Stimulated activated naive CD8-positive, alpha-beta T cell treated with anti-CD3 and anti-CD28 coated beads, Interleukin-15, Interleukin-2, amounts not matched to agents 100 ng/mL and 50 ng/mL, for 24 hours (primary cell): ENCODE data around the gene SORD.
"Not testable (repeated sequence)": the region's sequence is repeated elsewhere in the genome, so short reads cannot be mapped to it uniquely, and the experiment has no call there.

Source experiments
- H3K27ac Mint-ChIP-seq: one replicate; pipeline ENCODE4 v1.8.0; 2021; ENCODE audit warnings: mild to moderate bottlenecking, mixed read lengths
- H3K27me3 Mint-ChIP-seq: one replicate; pipeline ENCODE4 v1.8.0; 2021; ENCODE audit warnings: mixed read lengths
- H3K36me3 Mint-ChIP-seq: one replicate; pipeline ENCODE4 v1.8.0; 2021; ENCODE audit warnings: low read depth, mixed read lengths
- H3K4me1 Mint-ChIP-seq: one replicate; pipeline ENCODE4 v1.8.0; 2021; ENCODE audit warnings: low read depth, mixed read lengths
- H3K4me3 Mint-ChIP-seq: one replicate; pipeline ENCODE4 v1.8.0; 2021; ENCODE audit warnings: mild to moderate bottlenecking, mixed read lengths
- H3K9me3 Mint-ChIP-seq: one replicate; pipeline ENCODE4 v1.8.0; 2021; ENCODE audit warnings: mixed read lengths

SORD gene

GRCh38 chr15:45009046-45009445 lies 13.9 kb upstream of the SORD start:
- no peak overlapping the region for H3K27ac Mint-ChIP-seq
- peaks cover 9% of the 10 kb centered on the region for H3K9me3 Mint-ChIP-seq
- H3K4me1 Mint-ChIP-seq, result no peaks in the 10 kb centered on the region
- no peak overlapping the region for H3K4me3 Mint-ChIP-seq
- H3K36me3 Mint-ChIP-seq, result no peaks in the 10 kb centered on the region
- peaks cover 11% of the 10 kb centered on the region for H3K27me3 Mint-ChIP-seq

DNA sequence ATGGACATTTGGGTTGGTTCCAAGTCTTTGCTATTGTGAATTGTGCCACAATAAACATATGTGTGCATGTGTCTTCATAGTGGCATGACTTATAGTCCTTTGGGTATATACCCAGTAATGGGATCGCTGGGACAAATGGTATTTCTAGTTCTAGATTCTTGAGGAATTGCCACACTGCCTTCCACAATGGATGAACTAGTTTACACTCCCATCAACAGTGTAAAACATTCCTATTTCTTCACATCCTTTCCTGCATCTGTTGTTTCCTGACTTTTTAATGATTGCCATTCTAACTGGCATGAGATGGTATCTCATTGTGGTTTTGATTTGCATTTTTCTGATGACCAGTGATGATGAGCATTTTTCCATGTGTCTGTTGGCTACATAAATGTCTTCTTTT lies 7.9 kb upstream of the SORD start:
- H3K4me3 Mint-ChIP-seq, H3K36me3 Mint-ChIP-seq, H3K4me1 Mint-ChIP-seq, H3K27ac Mint-ChIP-seq, H3K9me3 Mint-ChIP-seq: not testable (repeated sequence)
- peaks cover 45% of the 10 kb centered on the region for H3K27me3 Mint-ChIP-seq

GRCh38 chr15:45020222-45020900 lies 2.6 kb upstream of the SORD start:
- Mint-ChIP-seq H3K4me1 (peaks cover 14% of the 10 kb centered on the region), H3K27me3 (peaks cover 39% of the 10 kb centered on the region)
- H3K4me3 Mint-ChIP-seq, H3K9me3 Mint-ChIP-seq, H3K27ac Mint-ChIP-seq, H3K36me3 Mint-ChIP-seq: not testable (repeated sequence)

DNA sequence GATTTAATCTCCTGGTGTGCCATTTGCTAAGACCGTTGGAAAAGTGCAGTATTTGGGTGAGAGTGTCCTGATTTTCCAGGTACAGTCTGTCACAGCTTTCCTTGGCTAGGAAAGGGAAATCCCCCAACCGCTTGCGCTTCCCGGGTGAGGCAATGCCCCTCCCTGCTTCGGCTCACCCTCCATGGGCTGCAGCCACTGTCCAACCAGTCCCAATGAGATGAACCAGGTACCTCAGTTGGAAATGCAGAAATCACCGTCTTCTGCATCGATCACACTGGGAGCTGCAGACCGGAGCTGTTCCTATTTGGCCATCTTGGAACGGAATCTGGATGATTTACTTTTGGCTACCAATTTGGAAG lies 2.1 kb upstream of the SORD start:
- Mint-ChIP-seq H3K27me3 (peaks cover 39% of the 10 kb centered on the region), H3K4me1 (peaks cover 19% of the 10 kb centered on the region)
- not testable (repeated sequence) for H3K4me3 Mint-ChIP-seq, H3K27ac Mint-ChIP-seq, H3K9me3 Mint-ChIP-seq, H3K36me3 Mint-ChIP-seq

DNA sequence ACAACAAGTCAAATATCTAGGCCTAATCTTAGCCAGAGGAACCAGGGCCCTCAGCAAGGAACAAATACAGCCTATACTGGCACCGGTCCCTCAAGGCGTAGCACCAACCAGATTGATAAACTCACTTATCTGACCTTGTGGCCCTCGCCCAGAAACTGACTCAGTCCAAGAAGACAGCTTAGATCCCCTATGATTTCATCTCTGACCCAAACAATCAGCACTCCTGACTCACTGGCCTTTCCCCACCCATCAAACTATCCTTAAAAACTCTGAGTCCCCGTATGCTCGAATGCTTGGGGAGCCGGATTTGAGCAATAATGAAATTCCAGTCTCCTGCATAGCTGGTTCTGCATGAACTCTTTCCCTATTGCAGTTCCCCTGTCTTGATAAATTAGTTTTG lies 1.6 kb upstream of the SORD start:
- H3K4me3 Mint-ChIP-seq, result no peak overlapping the region
- no peak overlapping the region for H3K27ac Mint-ChIP-seq
- H3K9me3 Mint-ChIP-seq, result no peaks in the 10 kb centered on the region
- peaks cover 8% of the 10 kb centered on the region for H3K36me3 Mint-ChIP-seq
- peaks cover 36% of the 10 kb centered on the region for H3K27me3 Mint-ChIP-seq
- peaks cover 24% of the 10 kb centered on the region for H3K4me1 Mint-ChIP-seq

- H3K36me3 Mint-ChIP-seq, result peaks cover 26% of the 10 kb centered on the region
Measured at GRCh38 chr15:45023659-45024225, 747 bp downstream of the SORD start.

GRCh38 chr15:45024649-45025048 lies 1.7 kb downstream of the SORD start:
- H3K4me3 Mint-ChIP-seq, result peak overlapping the region; percentile 51

More at GRCh38 chr15:45023659-45024225, 747 bp downstream of the SORD start:
- H3K4me3 Mint-ChIP-seq, result peak overlapping the region; percentile 94
- no peaks in the 10 kb centered on the region for H3K9me3 Mint-ChIP-seq
- H3K27ac Mint-ChIP-seq, result peak overlapping the region; percentile 82
- H3K27me3 Mint-ChIP-seq, result peaks cover 15% of the 10 kb centered on the region
- H3K4me1 Mint-ChIP-seq, result peaks cover 34% of the 10 kb centered on the region

GRCh38 chr15:45025627-45026026 lies 2.6 kb downstream of the SORD start:
- H3K27ac Mint-ChIP-seq, H3K9me3 Mint-ChIP-seq, H3K27me3 Mint-ChIP-seq: not testable (repeated sequence)
- H3K4me1 Mint-ChIP-seq, result peaks cover 34% of the 10 kb centered on the region
- H3K36me3 Mint-ChIP-seq, result peaks cover 39% of the 10 kb centered on the region
- H3K4me3 Mint-ChIP-seq, result peak overlapping the region; percentile 19

More at GRCh38 chr15:45024649-45025048, 1.7 kb downstream of the SORD start:
- H3K9me3 Mint-ChIP-seq, H3K27me3 Mint-ChIP-seq, H3K27ac Mint-ChIP-seq: not testable (repeated sequence)
- Mint-ChIP-seq H3K4me1 (peaks cover 34% of the 10 kb centered on the region), H3K36me3 (peaks cover 29% of the 10 kb centered on the region)

GRCh38 chr15:45026651-45027190 lies 3.7 kb downstream of the SORD start:
- H3K36me3 Mint-ChIP-seq, result peaks cover 46% of the 10 kb centered on the region
- no peaks in the 10 kb centered on the region for H3K9me3 Mint-ChIP-seq
- no peak overlapping the region for H3K27ac Mint-ChIP-seq

GRCh38 chr15:45027220-45027619 lies 4.2 kb downstream of the SORD start:
- H3K27me3 Mint-ChIP-seq, result no peaks in the 10 kb centered on the region
- no peak overlapping the region for H3K27ac Mint-ChIP-seq
- peaks cover 34% of the 10 kb centered on the region for H3K4me1 Mint-ChIP-seq
- no peak overlapping the region for H3K4me3 Mint-ChIP-seq
- no peaks in the 10 kb centered on the region for H3K9me3 Mint-ChIP-seq
- H3K36me3 Mint-ChIP-seq, result peaks cover 46% of the 10 kb centered on the region

More at GRCh38 chr15:45026651-45027190, 3.7 kb downstream of the SORD start:
- H3K4me1 Mint-ChIP-seq, result peaks cover 34% of the 10 kb centered on the region
- H3K4me3 Mint-ChIP-seq, result no peak overlapping the region
- H3K27me3 Mint-ChIP-seq, result no peaks in the 10 kb centered on the region

GRCh38 chr15:45030743-45031142 lies 7.7 kb downstream of the SORD start:
- no peak overlapping the region for H3K4me3 Mint-ChIP-seq
- peaks cover 22% of the 10 kb centered on the region for H3K4me1 Mint-ChIP-seq
- H3K36me3 Mint-ChIP-seq, result peaks cover 41% of the 10 kb centered on the region
- H3K9me3 Mint-ChIP-seq, result no peaks in the 10 kb centered on the region
- no peaks in the 10 kb centered on the region for H3K27me3 Mint-ChIP-seq
- H3K27ac Mint-ChIP-seq, result no peak overlapping the region

DNA sequence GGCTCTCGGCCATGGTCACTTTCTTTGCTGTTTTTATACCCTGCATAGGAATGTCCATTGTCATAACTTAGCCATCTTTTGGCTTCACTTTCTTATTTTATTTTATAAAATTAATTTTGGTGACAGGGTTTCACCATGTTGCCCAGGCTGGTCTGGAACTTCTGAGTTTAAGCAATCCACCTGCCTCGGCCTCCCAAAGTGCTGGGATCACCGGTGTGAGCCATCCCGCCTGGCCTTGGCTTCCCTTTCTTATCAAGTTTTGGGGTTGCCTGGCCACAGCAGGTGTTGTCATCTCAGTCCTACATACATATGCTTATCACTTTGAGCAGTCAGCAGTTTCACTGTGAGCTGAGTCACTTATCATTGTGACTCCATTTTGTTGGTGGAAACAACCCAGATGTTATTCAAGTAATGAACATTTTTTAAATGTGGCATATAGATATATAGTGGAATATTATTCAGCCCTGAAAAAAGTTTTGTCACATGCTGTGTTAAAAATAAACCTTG lies 8.6 kb downstream of the SORD start:
- H3K4me1 Mint-ChIP-seq, result peaks cover 21% of the 10 kb centered on the region
- H3K9me3 Mint-ChIP-seq, result not testable (repeated sequence)

DNA sequence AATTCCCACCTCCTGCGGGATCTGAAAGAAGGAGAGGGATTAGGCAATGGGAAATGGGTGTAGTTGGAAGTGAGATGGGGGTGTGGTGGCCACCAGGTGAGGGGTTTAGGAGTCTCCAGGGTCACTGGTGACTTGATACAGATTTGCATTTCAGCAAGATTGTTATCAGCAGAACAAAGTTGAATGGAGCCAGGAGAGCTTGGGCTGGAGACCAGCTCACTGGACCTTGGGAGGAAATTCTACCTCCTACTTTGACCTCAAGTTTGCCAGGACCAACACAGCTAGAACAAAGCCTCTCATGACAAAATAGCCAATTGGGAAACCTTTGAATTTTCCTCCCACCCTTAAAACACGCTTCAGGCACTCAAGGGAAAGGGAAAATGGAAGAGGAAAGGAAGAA lies 9.5 kb downstream of the SORD start:
- Mint-ChIP-seq H3K36me3 (peaks cover 36% of the 10 kb centered on the region), H3K4me1 (peaks cover 20% of the 10 kb centered on the region)
- not testable (repeated sequence) for H3K4me3 Mint-ChIP-seq, H3K9me3 Mint-ChIP-seq, H3K27me3 Mint-ChIP-seq, H3K27ac Mint-ChIP-seq

More for the DNA sequence above, 8.6 kb downstream of the SORD start:
- H3K36me3 Mint-ChIP-seq, result peaks cover 44% of the 10 kb centered on the region
- H3K27me3 Mint-ChIP-seq, H3K4me3 Mint-ChIP-seq, H3K27ac Mint-ChIP-seq: not testable (repeated sequence)

DNA sequence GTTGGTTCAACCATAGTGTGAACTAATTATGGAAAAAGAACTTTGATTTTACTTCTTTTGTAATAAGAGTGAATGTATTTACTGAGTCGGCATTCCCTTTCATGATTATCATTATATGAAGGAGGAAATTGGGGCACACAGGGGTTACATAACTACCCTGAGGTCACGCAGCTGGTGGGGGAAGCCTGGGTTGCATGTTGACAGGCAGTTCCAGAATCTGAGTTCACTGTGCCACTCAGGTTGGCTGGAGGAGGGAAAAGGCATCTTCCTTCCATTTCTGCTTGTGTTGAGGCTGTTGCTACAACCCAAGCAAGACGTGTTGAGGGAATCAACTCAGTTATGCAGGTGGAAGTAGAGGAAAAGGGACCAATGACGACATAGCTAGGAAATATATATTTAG lies 11.1 kb downstream of the SORD start:
- H3K9me3 Mint-ChIP-seq, H3K27ac Mint-ChIP-seq, H3K4me3 Mint-ChIP-seq, H3K27me3 Mint-ChIP-seq: not testable (repeated sequence)
- Mint-ChIP-seq H3K36me3 (peaks cover 27% of the 10 kb centered on the region), H3K4me1 (peaks cover 20% of the 10 kb centered on the region)

DNA sequence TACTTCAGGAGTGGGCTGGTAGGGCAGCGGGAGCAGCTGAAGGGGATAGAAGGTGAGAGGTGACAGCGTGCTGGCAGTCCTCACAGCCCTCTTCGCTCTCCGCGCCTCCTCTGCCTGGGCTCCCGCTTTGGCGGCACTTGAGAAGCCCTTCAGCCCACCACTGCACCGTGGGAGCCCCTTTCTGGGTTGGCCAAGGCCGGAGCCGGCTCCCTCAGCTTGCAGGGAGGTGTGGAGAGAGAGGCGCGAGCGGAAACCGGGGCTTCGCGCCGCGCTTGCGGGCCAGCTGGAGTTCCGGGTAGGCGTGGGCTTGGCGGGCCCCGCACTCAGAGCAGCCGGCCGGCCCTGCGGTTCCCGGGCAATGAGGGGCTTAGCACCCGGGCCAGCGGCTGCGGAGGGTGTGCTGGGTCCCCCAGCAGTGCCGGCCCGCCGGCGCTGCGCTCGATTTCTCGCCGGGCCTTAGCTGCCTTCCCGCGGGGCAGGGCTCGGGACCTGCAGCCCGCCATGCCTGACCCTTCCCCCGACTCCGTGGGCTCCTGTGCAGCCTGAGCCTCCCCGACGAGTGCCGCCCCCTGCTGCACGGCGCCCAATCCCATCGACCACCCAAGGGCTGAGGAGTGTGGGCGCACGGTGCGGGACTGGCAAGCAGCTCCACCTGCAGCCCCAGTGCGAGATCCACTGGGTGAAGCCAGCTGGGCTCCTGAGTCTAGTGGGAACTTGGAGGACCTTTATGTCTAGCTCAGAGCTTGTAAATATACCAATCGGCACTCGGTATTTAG lies 11.8 kb downstream of the SORD start:
- not testable (repeated sequence) for H3K27ac Mint-ChIP-seq, H3K4me3 Mint-ChIP-seq, H3K9me3 Mint-ChIP-seq, H3K27me3 Mint-ChIP-seq
- peaks cover 22% of the 10 kb centered on the region for H3K36me3 Mint-ChIP-seq
- H3K4me1 Mint-ChIP-seq, result peaks cover 20% of the 10 kb centered on the region
